ENCODE data around the gene ASCL5.

Gene ASCL5

GRCh38 chr1:201085902-201086735, 40.9 kb downstream of the ASCL5 start:
- DNase-seq (ENCODE audit: low spot score) = peak; percentile 57

GRCh38 chr1:201084295-201084694, 42.7 kb downstream of the ASCL5 start:
- peak; percentile 4 for DNase-seq (ENCODE audit: low spot score)

GRCh38 chr1:201083741-201084140, 43.2 kb downstream of the ASCL5 start:
- DNase-seq (ENCODE audit: low spot score) = no peak

- DNase-seq (ENCODE audit: low spot score) = no peak
Observed at GRCh38 chr1:201080135-201080534, 46.8 kb downstream of the ASCL5 start.

- DNase-seq (ENCODE audit: low spot score) = no peak
Observed at GRCh38 chr1:201077736-201078135, 49.2 kb downstream of the ASCL5 start.

GRCh38 chr1:201077116-201077515, 49.9 kb downstream of the ASCL5 start:
- DNase-seq (ENCODE audit: low spot score) = no peak

- no peak for DNase-seq (ENCODE audit: low spot score)
Observed at GRCh38 chr1:201076092-201076491, 50.9 kb downstream of the ASCL5 start.

- DNase-seq (ENCODE audit: low spot score) = no peak
Observed at GRCh38 chr1:201074018-201074417, 53.0 kb downstream of the ASCL5 start.

- no peak for DNase-seq (ENCODE audit: low spot score)
Observed at GRCh38 chr1:201072922-201073321, 54.1 kb downstream of the ASCL5 start.

GRCh38 chr1:201072149-201072548, 54.8 kb downstream of the ASCL5 start:
- DNase-seq (ENCODE audit: low spot score) = no peak

- DNase-seq (ENCODE audit: low spot score) = no peak
Observed at GRCh38 chr1:201069636-201070035, 57.3 kb downstream of the ASCL5 start.

- DNase-seq (ENCODE audit: low spot score) = no peak
Observed at GRCh38 chr1:201068976-201069375, 58.0 kb downstream of the ASCL5 start.

- no peak for DNase-seq (ENCODE audit: low spot score)
Observed at GRCh38 chr1:201066986-201067385, 60.0 kb downstream of the ASCL5 start.

- no peak for DNase-seq (ENCODE audit: low spot score)
Observed at GRCh38 chr1:201065686-201066085, 61.3 kb downstream of the ASCL5 start.

GRCh38 chr1:201064806-201065205, 62.2 kb downstream of the ASCL5 start:
- DNase-seq (ENCODE audit: low spot score) = no peak

Data from pons (tissue), 1 donor.